Mucosa of stomach (tissue), 1 donor: ENCODE data around the gene PLET1.

Experiments used
- H3K27me3 ChIP-seq: one replicate; pipeline ENCODE4 v1.7.0; 2013; ENCODE audit warnings: mild to moderate bottlenecking, low read length; ENCODE audit not compliant: control insufficient read depth, insufficient read depth
- H3K36me3 ChIP-seq: one replicate; pipeline ENCODE4 v1.7.0; 2013; ENCODE audit warnings: low read length; ENCODE audit not compliant: control insufficient read depth, insufficient read depth
- H3K4me1 ChIP-seq: one replicate; pipeline ENCODE4 v1.7.0; 2013; ENCODE audit warnings: mild to moderate bottlenecking, low read length; ENCODE audit not compliant: control insufficient read depth, insufficient read depth
- H3K4me3 ChIP-seq: one replicate; pipeline ENCODE4 v1.7.0; 2013; ENCODE audit warnings: low read length
- H3K9ac ChIP-seq: one replicate; pipeline ENCODE4 v1.7.0; 2013; ENCODE audit warnings: mild to moderate bottlenecking, low read length, moderate library complexity
- H3K9me3 ChIP-seq: one replicate; pipeline ENCODE4 v1.7.0; 2013; ENCODE audit warnings: mild to moderate bottlenecking, low read length, moderate library complexity; ENCODE audit not compliant: control insufficient read depth
- donor health status: Pancreatic carcinoma.

Gene PLET1

DNA sequence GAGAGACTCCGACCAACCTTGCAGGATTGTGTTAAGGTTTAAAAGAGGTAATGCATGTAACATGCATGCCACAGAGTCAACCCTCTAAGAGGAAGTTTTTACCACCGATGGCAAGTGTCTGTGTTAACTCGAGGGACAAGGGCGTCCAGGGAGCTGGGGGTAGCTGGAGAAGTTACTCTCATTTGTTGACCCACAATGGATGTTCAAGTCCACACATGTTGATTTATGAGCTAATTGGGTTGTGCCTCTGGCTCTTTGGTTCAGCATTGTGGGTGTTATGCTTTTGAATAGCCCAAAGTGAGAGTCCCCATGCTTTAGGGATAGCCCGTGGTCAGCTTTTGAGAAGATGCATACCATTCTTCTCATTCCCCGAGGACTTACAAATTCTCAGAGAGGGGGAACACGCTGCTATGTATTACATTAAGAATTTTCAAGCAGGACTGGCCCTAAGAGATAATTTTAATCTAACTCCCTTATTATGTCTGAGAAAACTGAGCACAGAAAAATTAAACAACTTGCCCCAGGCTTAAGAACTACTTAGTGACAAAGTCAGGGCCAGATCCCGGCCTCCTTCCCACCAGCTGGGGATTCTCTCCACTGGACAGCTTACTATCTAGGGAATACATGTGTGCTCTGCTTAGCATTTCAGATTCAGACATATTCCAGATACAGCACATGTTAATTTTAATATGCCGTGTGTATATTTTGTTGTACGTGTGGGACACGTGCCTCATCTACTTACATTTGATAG is 5.2 kb upstream of the PLET1 start:
- Histone ChIP-seq H3K9ac (no peak overlapping the region), H3K36me3 (no peaks in the 10 kb centered on the region), H3K27me3 (no peaks in the 10 kb centered on the region), H3K4me1 (peaks cover 6% of the 10 kb centered on the region), H3K9me3 (no peaks in the 10 kb centered on the region), H3K4me3 (no peak overlapping the region)

DNA sequence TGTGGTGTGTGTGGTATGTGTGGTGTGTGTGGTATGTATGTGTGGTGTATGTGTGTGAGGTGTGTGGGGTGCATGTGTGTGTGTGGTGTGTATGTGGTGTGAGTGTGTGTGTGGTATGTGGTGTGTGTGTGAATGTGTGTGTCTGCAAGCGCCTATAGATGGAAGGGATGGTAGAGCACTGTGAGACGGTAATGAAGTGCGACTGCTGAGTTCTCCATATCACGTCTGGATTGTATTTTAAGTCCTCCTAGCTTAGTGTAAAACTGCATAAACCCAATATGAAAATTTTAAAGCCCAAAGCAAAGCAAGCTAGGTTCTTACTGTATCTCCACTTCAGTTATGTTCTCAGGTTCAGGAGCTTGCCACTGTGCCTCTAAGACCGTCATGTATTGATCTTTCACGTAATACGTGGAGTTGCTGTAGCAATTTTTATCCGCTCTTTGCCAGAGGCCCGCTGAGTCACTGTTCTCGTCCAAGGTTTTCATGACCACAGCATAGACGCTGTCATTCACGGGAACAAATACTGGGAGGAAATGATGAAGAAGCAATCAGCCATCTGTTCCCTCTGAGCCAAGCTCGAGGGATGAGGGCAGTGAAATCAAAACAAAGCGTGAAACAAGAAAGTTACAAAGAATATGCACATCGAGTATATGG is 5.5 kb downstream of the PLET1 start:
- H3K4me3 ChIP-seq = no peak overlapping the region
- H3K9me3 ChIP-seq = no peaks in the 10 kb centered on the region
- H3K27me3 ChIP-seq = no peaks in the 10 kb centered on the region
- no peaks in the 10 kb centered on the region for H3K4me1 ChIP-seq
- no peaks in the 10 kb centered on the region for H3K36me3 ChIP-seq
- H3K9ac ChIP-seq = no peak overlapping the region

DNA sequence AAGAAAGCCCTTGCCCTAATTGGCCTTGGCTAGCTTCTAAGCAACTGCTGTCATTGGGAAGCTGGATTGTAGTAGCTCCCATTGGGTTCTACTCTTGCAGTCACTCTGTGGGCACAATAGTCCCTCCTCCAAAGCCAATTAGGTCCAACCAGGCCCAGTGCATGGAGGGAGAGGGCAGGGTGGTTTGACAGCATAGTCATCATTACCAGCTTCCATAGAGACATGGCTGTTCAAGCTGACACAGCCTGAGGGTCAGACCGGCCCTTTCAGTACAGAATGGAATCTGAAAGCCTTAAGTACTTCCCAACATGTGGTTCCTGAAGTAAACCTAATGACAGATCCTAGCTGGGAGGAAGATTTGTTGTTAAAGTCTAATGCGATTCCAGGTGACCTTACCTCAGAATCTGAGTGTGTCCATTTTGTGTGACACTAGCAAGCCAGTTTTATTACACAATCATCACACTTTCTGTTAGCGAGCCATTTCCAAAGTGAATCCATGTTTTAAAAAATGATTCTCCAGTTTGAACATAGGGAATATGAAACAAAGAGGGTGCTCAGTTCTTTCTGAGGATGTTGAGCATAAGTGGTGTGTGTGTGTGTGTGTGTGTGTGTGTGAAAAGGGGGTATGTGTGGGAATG is 6.9 kb downstream of the PLET1 start:
- no peaks in the 10 kb centered on the region for H3K4me1 ChIP-seq
- H3K27me3 ChIP-seq = no peaks in the 10 kb centered on the region
- no peak overlapping the region for H3K4me3 ChIP-seq
- H3K9me3 ChIP-seq = no peaks in the 10 kb centered on the region
- H3K36me3 ChIP-seq = no peaks in the 10 kb centered on the region
- H3K9ac ChIP-seq = no peak overlapping the region

DNA sequence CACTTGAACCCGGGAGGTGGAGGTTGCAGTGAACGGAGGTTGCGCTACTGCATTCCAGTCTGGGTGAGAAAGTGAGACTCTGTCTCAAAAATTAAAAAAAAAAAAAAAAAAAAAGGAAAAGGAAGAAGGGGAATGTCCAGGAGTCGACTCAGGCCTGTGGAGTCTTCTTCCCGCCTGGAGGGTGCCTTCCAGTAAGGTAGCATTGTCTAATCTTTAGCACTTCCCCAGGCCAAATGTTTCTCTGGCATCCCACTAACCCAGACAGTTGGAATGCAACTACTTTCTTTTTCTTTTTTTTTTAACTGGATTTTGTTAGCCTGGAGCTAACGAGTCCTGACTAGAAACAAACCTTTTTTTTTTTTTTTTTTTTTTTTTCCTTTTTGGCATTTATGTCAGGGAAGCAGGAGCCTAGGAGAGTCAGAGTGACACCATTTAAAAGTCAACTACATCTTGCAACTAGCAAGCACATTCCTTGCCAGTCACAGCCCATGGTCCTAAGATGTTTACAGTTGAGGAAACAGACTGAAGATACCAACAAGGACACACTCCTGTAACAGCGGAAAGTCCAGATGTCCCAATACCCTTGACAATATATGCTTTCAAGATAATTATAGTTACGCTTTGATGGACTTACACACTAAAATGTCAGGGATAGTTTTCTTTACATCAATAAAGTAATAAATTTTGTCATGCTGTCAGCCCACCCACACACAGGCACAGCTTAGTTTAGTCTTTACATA is 10.6 kb downstream of the PLET1 start:
- no peak overlapping the region for H3K4me3 ChIP-seq
- H3K9ac ChIP-seq = no peak overlapping the region
- no peaks in the 10 kb centered on the region for H3K27me3 ChIP-seq
- no peaks in the 10 kb centered on the region for H3K9me3 ChIP-seq
- no peaks in the 10 kb centered on the region for H3K36me3 ChIP-seq
- no peaks in the 10 kb centered on the region for H3K4me1 ChIP-seq

DNA sequence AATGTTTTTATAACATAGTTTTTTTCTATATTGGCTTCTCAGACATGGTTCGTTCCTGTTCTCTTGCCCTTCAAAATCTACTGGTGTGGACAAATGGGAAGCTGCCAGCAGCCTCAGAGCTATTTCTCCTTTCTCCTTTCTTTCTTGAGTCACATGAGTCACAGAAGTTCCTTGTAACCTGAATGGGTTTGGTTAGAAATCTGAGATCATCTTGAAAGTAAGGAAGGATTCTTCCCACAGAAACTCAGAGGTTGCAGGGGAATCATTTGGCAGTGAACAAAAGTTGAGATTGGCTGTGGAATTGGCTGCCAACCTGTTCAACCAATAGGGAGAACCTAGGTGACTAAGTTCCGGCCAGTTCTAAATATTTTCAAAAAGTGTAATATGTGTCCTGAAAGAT is 12.5 kb downstream of the PLET1 start:
- Histone ChIP-seq H3K9ac (no peak overlapping the region), H3K4me3 (no peak overlapping the region), H3K9me3 (no peaks in the 10 kb centered on the region), H3K27me3 (no peaks in the 10 kb centered on the region), H3K4me1 (no peaks in the 10 kb centered on the region), H3K36me3 (no peaks in the 10 kb centered on the region)

DNA sequence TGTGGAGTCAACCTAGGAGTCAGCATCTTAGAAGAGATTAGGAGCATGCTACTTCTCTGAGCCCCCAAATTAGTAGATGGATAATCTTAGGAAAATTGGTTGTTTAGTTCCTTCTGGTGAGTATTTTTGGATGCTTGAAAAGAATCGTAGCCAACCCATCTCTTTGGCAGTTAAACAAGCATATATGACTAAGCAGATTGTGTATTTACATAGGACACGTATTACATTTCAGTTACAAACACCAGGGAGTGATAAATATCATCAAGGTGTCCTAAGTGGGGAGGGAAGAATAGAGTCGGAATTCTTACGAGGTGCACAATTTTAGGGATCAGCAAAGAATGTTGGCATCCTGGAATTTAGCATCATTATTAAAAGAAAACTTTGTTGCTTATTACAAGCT is 13.5 kb downstream of the PLET1 start:
- no peaks in the 10 kb centered on the region for H3K36me3 ChIP-seq
- H3K9me3 ChIP-seq = no peaks in the 10 kb centered on the region
- no peak overlapping the region for H3K9ac ChIP-seq
- H3K4me1 ChIP-seq = no peaks in the 10 kb centered on the region
- H3K27me3 ChIP-seq = no peaks in the 10 kb centered on the region
- no peak overlapping the region for H3K4me3 ChIP-seq

DNA sequence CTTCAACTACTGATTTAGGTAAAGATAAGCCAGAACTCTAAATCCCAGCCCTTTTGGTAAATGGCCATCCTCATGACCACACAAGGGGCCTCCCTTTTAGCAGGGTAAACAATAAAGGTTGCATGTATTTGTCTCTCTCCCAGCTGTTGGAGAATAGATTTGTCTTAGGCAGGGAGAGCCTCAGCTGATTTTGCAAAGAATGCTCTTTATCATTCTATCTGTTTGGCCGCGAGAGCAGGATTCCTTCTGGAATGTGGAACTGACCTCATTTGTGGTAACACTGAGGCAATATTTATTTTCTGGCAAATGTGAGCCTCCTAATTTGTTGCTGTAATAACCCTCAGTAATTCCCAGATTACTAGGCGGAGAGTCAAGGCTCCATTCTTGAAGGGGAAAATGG is 19.2 kb downstream of the PLET1 start:
- no peak overlapping the region for H3K9ac ChIP-seq
- no peaks in the 10 kb centered on the region for H3K9me3 ChIP-seq
- peaks cover 5% of the 10 kb centered on the region for H3K36me3 ChIP-seq
- no peaks in the 10 kb centered on the region for H3K4me1 ChIP-seq
- no peaks in the 10 kb centered on the region for H3K27me3 ChIP-seq
- H3K4me3 ChIP-seq = no peak overlapping the region

DNA sequence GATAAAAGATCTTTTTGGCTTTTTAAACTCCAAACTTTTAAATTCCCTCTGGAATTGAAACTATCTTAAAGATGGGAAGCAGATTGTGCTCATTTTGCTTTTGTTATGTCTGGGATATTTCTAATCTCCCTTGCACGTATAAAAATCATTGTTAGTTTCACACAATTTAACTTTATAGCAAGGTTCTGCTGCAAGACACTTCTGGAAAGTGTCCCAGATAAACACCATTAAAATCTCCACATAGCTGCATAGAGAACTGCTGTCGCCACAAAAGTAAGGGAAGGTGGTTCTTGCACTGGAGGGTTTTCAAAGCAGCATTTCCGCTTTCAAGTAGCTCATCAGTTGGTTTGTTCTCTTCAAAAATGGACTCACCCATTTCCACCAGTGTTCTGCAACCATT is 22.6 kb downstream of the PLET1 start:
- Histone ChIP-seq H3K27me3 (no peaks in the 10 kb centered on the region), H3K9ac (no peak overlapping the region), H3K4me3 (no peak overlapping the region), H3K4me1 (no peaks in the 10 kb centered on the region), H3K9me3 (no peaks in the 10 kb centered on the region), H3K36me3 (peaks cover 5% of the 10 kb centered on the region)

DNA sequence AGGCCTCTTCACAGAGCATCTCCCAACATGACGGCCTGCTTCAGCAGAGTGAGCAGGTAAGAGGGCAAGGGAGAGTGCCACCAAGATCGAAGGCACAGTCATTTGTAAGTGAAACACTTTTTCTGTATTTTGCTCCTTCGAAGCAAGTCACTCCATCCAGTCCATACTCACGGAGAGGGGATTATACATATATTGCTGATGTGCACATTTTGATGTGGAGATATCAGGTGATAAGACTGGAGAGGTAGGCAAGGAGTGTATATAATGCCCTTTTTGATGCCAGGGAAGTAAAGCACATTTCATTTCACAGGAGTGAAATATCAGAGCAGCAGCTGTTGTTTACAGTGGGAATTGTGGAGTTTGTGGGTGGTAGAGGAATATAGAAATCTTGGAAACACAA is 23.2 kb downstream of the PLET1 start:
- no peaks in the 10 kb centered on the region for H3K4me1 ChIP-seq
- no peak overlapping the region for H3K9ac ChIP-seq
- H3K36me3 ChIP-seq = peaks cover 5% of the 10 kb centered on the region
- H3K9me3 ChIP-seq = no peaks in the 10 kb centered on the region
- no peak overlapping the region for H3K4me3 ChIP-seq
- no peaks in the 10 kb centered on the region for H3K27me3 ChIP-seq

DNA sequence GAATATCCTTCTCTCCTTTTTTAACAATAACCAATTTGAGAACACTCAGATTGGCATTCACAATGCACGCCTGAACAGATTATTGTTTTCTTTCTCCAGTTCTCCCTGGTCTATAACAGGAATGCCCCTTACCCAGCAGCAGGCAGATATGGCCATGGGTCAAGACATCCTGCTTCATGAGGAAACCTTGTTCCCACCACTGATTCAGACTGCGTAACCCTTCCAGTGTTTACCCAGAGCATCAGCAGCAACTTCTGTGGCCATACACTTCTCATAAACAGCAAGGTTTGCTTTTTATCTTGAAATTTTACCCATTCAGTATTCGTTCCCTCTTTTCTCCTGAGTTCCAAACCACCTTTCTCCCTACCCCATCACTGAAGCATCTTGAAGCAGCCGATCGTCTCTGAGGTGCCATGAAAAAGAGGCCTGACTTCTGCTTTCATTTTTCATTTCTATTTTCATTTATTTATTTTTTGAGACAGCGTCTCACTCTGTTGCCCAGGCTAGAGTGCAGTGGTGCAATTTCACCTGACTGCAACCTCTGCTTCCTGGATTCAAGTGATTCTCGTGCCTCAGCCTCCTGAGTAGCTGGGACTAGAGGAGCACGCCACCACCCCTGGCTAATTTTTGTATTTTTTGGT is 24.8 kb downstream of the PLET1 start:
- no peak overlapping the region for H3K9ac ChIP-seq
- no peaks in the 10 kb centered on the region for H3K4me1 ChIP-seq
- H3K36me3 ChIP-seq = peaks cover 5% of the 10 kb centered on the region
- H3K9me3 ChIP-seq = no peaks in the 10 kb centered on the region
- no peaks in the 10 kb centered on the region for H3K27me3 ChIP-seq
- H3K4me3 ChIP-seq = no peak overlapping the region

DNA sequence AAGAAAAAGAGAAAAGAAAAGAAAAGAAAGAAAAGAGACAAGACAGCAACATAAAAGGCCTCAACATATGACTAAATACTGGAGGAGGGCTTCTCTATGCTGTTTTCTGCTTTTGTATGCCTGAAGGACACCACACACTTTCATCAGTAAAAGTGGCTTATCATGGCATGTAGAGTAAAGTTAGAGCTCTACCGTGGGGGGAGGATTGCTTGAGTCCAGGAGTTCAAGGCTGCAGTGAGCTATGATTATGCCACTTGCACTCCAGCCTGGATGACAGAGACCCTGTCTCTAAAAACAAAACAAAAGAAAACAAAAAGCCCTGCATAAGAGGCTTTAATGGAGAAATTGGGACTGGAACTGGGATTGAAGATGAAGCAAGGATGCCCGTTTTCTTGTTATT is 28.7 kb downstream of the PLET1 start:
- Histone ChIP-seq H3K4me3 (no peak overlapping the region), H3K36me3 (no peaks in the 10 kb centered on the region), H3K4me1 (peaks cover 8% of the 10 kb centered on the region), H3K27me3 (no peaks in the 10 kb centered on the region), H3K9ac (no peak overlapping the region), H3K9me3 (no peaks in the 10 kb centered on the region)
